Naive thymus-derived CD8-positive, alpha-beta T cell (primary cell): ENCODE results near the gene TACR2. TPM values are rescaled to one million over a fixed set of nuclear protein-coding genes. Genes with fewer than 3 reads are reported as not detected.
"Not testable (repeated sequence)": the region's sequence is repeated elsewhere in the genome, so short reads cannot be mapped to it uniquely, and the experiment has no call there.

ENCODE experiments used
- ATAC-seq, 2 donors: fragments of 150-1000 bp; cut with Tn5 transposase in 1 of 2; sonication (Bioruptor Pico), chemical (Tn5 transposase) in 1 of 2; 1 replicate in 1 of 2; 2 replicates in 1 of 2; pipeline ENCODE4 v1.10.0; 2021; ENCODE audit warnings: mild to moderate bottlenecking in 2 of 2, moderate library complexity in 2 of 2
- POLR2A ChIA-PET: fragments of 350-600 bp; sonication (Branson Sonifier 250); formaldehyde crosslinking; loops from one replicate; lab custom pipeline; 2021; ENCODE audit warnings: antibody characterized with exemption; lab: Charles Lee
- DNase-seq, 10 donors: peaks; one replicate each; pipeline versions ENCODE4 v3.0.0 to v3.0.0-alpha.2; 2020 to 2022
- H3K27ac Mint-ChIP-seq, 10 donors: one replicate each; pipeline ENCODE4 v1.8.0; 2020 to 2022; ENCODE audit warnings: mild to moderate bottlenecking in 10 of 10, mixed read lengths in 10 of 10, moderate library complexity in 4 of 10, inconsistent platforms in 1 of 10
- H3K27me3 Mint-ChIP-seq, 5 donors: one replicate each; pipeline ENCODE4 v1.8.0; 2021 to 2022; ENCODE audit warnings: mixed read lengths in 5 of 5
- H3K36me3 Mint-ChIP-seq, 3 donors: one replicate each; pipeline ENCODE4 v1.8.0; 2020 to 2022; ENCODE audit warnings: mixed read lengths in 3 of 3, mild to moderate bottlenecking in 2 of 3, inconsistent platforms in 1 of 3
- H3K4me1 Mint-ChIP-seq, 4 donors: one replicate each; pipeline ENCODE4 v1.8.0; 2021 to 2022; ENCODE audit warnings: mixed read lengths in 4 of 4
- H3K4me3 Mint-ChIP-seq, 10 donors: one replicate each; pipeline ENCODE4 v1.8.0; 2020 to 2022; ENCODE audit warnings: mild to moderate bottlenecking in 10 of 10, mixed read lengths in 10 of 10, moderate library complexity in 6 of 10, inconsistent platforms in 1 of 10
- H3K9me3 Mint-ChIP-seq, 9 donors: one replicate each; pipeline ENCODE4 v1.8.0; 2020 to 2022; ENCODE audit warnings: mixed read lengths in 9 of 9, mild to moderate bottlenecking in 3 of 9, inconsistent platforms in 1 of 9, moderate library complexity in 1 of 9
- polyA plus RNA-seq, 3 donors: library from polyadenylated mRNA; unstranded; fragments of 300-500 nt; fragmentation: Illumina TruSeq; gene quantifications; one replicate each; pipeline ENCODE4 v1.2.3, GENCODE V29; 2021
- total RNA-seq, 8 experiments: library from RNA in 2 of 8; stranded (reverse) in 2 of 8; gene quantifications; one replicate each; pipeline ENCODE4 v1.2.3 and lab custom pipeline; 2021 to 2026

The TACR2 gene
- total and polyA plus RNA-seq, 5 experiments from 2014 or later = not detected

- H3K36me3 Mint-ChIP-seq = no peaks in the 10 kb centered on the region
- H3K27ac Mint-ChIP-seq = no peak overlapping the region
- H3K27me3 Mint-ChIP-seq = peaks cover 0 to 19% (median 4%) of the 10 kb centered on the region in 5 donors
- H3K9me3 Mint-ChIP-seq = no peaks in the 10 kb centered on the region
- DNase-seq (no peak), ATAC-seq (no peak)
- POLR2A ChIA-PET = no interaction called here
- peaks cover 1 to 6% (median 2%) of the 10 kb centered on the region in 4 donors for H3K4me1 Mint-ChIP-seq
- no peak overlapping the region for H3K4me3 Mint-ChIP-seq
These were observed 41.1 kb upstream of the TACR2 start for GRCh38 chr10:69457771-69458237.

DNA sequence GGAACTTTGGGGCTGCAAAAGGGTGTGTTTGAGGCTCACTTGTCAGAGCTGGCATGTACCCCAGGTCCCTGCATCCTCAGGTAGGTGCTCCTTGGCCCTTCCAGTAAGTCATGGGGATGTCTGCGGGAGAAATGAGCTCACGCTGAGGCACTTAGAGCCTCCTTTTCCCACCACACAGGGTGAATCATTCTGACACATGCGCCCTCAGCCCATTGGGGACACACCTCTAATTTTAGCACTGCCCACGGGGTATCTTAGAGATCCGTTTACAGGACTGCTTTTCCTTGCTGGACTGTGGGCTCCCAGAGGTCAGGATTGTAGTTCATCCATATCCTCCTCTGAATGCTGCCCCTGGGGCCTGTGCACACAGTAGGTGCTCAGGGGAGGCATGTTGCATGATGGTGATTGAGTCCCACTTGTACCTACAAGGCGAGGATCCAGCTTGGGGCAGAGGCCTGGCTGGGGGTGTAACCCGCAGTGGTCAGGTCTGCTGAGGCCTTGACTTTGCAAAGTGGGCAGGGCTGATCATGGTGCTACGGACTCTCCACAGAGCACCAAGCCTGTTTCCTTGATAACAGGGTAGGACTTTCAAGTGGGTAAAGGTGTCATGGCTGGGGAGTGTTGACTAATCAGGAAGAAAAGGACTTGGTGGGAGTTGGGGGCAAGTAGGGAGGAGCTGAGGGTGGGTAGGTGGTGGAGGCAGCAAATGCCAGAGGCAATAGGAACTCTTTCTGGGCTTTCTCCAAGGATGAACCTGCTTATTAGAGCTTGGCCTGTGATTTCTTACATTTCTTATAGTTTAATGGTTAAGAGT, 40.4 kb upstream of the TACR2 start:
- no peaks in the 10 kb centered on the region for H3K9me3 Mint-ChIP-seq
- no peak overlapping the region for H3K27ac Mint-ChIP-seq
- no peaks in the 10 kb centered on the region for H3K36me3 Mint-ChIP-seq
- peaks cover 0 to 19% (median 4%) of the 10 kb centered on the region in 5 donors for H3K27me3 Mint-ChIP-seq
- peaks cover 2 to 12% (median 8%) of the 10 kb centered on the region in 4 donors for H3K4me1 Mint-ChIP-seq
- POLR2A ChIA-PET = no interaction called here
- no peak for DNase-seq
- no peak overlapping the region for H3K4me3 Mint-ChIP-seq
- no peak for ATAC-seq

GRCh38 chr10:69455006-69455763, 38.5 kb upstream of the TACR2 start:
- no peaks in the 10 kb centered on the region for H3K9me3 Mint-ChIP-seq
- no peaks in the 10 kb centered on the region for H3K36me3 Mint-ChIP-seq
- POLR2A ChIA-PET = interaction anchor here (0.7 kb wide), 1 partner anchor 1536 kb away, joined by 9 read pairs; no protein-coding TSS in a partner anchor
- H3K4me3 Mint-ChIP-seq = no peak overlapping the region
- H3K27me3 Mint-ChIP-seq = peaks cover 0 to 19% (median 4%) of the 10 kb centered on the region in 5 donors
- no peak overlapping the region for H3K27ac Mint-ChIP-seq
- H3K4me1 Mint-ChIP-seq = peaks cover 7 to 23% (median 14%) of the 10 kb centered on the region in 4 donors
- no peak for ATAC-seq
- DNase-seq = no peak

- Mint-ChIP-seq H3K4me3 (no peak overlapping the region), H3K27ac (no peak overlapping the region), H3K36me3 (no peaks in the 10 kb centered on the region)
These were observed 37.1 kb upstream of the TACR2 start for GRCh38 chr10:69453795-69454194.

DNA sequence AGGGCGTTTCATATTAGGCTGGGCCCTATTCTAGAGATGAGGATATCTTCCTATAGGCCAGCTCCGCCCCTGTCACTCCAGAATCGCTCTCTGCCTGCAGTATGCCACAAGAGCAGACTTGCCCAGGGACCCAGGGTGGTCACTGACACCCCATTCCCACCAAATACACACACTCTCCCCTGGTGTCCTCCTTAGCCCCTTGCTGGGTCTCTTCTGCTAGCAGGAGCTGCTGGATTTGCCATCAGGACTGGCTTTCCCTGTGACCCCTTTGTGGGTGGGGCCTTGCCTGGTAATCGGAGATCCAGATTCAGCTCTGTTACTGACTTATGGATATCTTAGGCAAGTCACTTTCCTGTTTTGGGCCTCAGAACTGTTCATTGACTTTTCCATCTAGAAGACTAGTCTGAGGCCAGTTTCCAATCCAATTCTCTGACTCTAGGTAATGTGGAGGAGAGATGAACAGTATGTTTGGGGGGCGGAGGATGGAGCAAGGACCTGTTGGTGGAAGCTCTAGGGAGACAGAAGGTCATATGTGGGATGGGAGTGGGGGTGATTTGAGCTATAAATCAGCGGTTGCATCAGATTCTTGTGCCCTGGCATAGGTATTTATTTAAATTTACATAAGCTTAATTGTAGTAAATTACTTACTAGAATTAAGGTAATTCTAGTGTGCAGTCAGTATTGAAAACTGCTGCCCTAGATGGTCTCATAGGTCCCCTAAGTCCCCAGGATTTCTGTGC, 36.1 kb upstream of the TACR2 start:
- POLR2A ChIA-PET = no interaction called here
- peaks cover 0 to 8% (median 0%) of the 10 kb centered on the region in 5 donors for H3K27me3 Mint-ChIP-seq
- ATAC-seq (no peak), DNase-seq (no peak)
- H3K4me1 Mint-ChIP-seq = peaks cover 10 to 29% (median 18%) of the 10 kb centered on the region in 4 donors
- peak overlapping the region in 2 of 10 donors; percentile 34 to 53 for H3K27ac Mint-ChIP-seq
- H3K9me3 Mint-ChIP-seq = no peaks in the 10 kb centered on the region
- peak overlapping the region; percentile 20 to 95 (median 86) for H3K4me3 Mint-ChIP-seq
- no peaks in the 10 kb centered on the region for H3K36me3 Mint-ChIP-seq

More at GRCh38 chr10:69453795-69454194, 37.1 kb upstream of the TACR2 start:
- no peak for DNase-seq
- Mint-ChIP-seq H3K9me3 (no peaks in the 10 kb centered on the region), H3K4me1 (peaks cover 10 to 29% (median 18%) of the 10 kb centered on the region in 4 donors), H3K27me3 (peaks cover 0 to 11% (median 0%) of the 10 kb centered on the region in 5 donors)
- POLR2A ChIA-PET = interaction anchor here (0.6 kb wide), 1 partner anchor 128 kb away, joined by 3 read pairs; no protein-coding TSS in a partner anchor
- no peak for ATAC-seq

GRCh38 chr10:69451784-69452251, 35.1 kb upstream of the TACR2 start:
- DNase-seq (peak in 1 of 10 donors; percentile 3), ATAC-seq (peak; percentile 24 to 36)
- H3K27me3 Mint-ChIP-seq = peaks cover 0 to 8% (median 0%) of the 10 kb centered on the region in 5 donors
- H3K36me3 Mint-ChIP-seq = no peaks in the 10 kb centered on the region
- H3K4me1 Mint-ChIP-seq = peaks cover 10 to 29% (median 18%) of the 10 kb centered on the region in 4 donors
- peak overlapping the region; percentile 75 to 95 (median 86) for H3K4me3 Mint-ChIP-seq
- H3K9me3 Mint-ChIP-seq = no peaks in the 10 kb centered on the region
- POLR2A ChIA-PET = no interaction called here
- peak overlapping the region in 3 of 10 donors; percentile 21 to 60 (median 51) for H3K27ac Mint-ChIP-seq

DNA sequence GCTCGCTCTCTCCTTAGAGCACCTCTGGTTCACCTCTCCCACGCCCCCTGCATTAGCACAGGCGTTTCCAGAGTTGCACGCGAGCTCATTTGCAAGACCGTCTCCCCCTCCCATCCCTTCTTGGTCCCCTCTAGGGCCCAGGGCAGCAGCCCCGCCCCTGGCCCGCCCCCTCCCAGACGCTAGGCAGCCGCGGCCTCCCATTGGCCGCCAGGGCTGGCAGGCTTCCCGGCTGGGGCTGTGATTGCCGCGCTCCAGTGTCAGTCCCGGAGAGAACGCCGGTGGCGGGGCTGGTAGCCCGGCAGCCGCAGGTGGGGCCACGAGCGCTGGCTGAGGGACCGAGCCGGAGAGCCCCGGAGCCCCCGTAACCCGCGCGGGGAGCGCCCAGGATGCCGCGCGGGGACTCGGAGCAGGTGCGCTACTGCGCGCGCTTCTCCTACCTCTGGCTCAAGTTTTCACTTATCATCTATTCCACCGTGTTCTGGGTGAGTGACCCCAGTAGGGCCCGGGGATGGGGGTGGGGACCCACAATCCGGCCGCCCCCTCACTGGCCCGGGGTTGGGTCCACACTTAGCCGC, 34.6 kb upstream of the TACR2 start, which contains the start of gene TSPAN15:
TSPAN15 (plus strand) TSS at position 257 of the 575 bp plus-strand sequence; CDS start at position 387, 130 bp downstream.
- Mint-ChIP-seq H3K4me1 (peaks cover 10 to 29% (median 18%) of the 10 kb centered on the region in 4 donors), H3K27ac (peak within 1 kb of the TSS in 7 of 10 donors; percentile 21 to 81 (median 60)), H3K9me3 (no peaks in the 10 kb centered on the region), H3K36me3 (no peaks in the 10 kb centered on the region), H3K4me3 (peak within 1 kb of the TSS; percentile 75 to 95 (median 86)), H3K27me3 (peaks cover 0 to 8% (median 0%) of the 10 kb centered on the region in 5 donors)
- DNase-seq = peak; percentile 55 to 87 (median 72)
- peak; percentile 88 to 95 for ATAC-seq
- POLR2A ChIA-PET = no interaction called here

DNA sequence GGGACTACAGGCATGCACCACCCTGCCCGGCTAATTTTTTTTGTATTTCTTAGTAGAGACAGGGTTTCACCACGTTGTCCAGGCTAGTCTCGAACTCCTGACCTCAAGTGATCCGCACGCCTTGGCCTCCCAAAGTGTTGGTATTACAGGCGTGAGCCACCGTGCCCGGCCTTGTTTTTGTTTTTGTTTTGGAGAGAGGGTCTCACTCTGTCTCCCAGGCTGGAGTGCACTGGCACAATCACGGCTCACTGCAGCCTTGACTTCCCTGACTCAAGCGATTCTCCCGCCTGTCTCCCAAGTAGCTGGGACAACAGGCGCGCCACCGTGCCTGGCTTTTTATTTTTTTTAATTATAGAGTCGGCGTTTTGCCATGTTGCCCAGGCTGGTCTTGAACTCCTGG, 33.7 kb upstream of the TACR2 start:
- H3K27ac Mint-ChIP-seq = peak overlapping the region in 1 of 10 donors; percentile 17
- H3K27me3 Mint-ChIP-seq, H3K36me3 Mint-ChIP-seq, ATAC-seq, H3K9me3 Mint-ChIP-seq, POLR2A ChIA-PET, DNase-seq: not testable (repeated sequence)
- peak overlapping the region in 6 of 10 donors; percentile 26 to 90 (median 58) for H3K4me3 Mint-ChIP-seq
- peaks cover 10 to 29% (median 18%) of the 10 kb centered on the region in 4 donors for H3K4me1 Mint-ChIP-seq

GRCh38 chr10:69449841-69450240, 33.1 kb upstream of the TACR2 start:
- Mint-ChIP-seq H3K36me3 (no peaks in the 10 kb centered on the region), H3K27ac (peak overlapping the region in 4 of 10 donors; percentile 11 to 54 (median 36)), H3K4me1 (peaks cover 10 to 29% (median 18%) of the 10 kb centered on the region in 4 donors), H3K27me3 (peaks cover 0 to 3% (median 0%) of the 10 kb centered on the region in 5 donors), H3K4me3 (peak overlapping the region in 8 of 10 donors; percentile 15 to 80 (median 43)), H3K9me3 (peaks cover 0 to 2% (median 0%) of the 10 kb centered on the region in 9 donors)
- DNase-seq (peak in 8 of 10 donors; percentile 15 to 71 (median 34)), ATAC-seq (peak; percentile 45 to 62)
- POLR2A ChIA-PET = no interaction called here

GRCh38 chr10:69446650-69447151, 30.0 kb upstream of the TACR2 start:
- POLR2A ChIA-PET = interaction anchor here (0.6 kb wide), 1 partner anchor 15 kb away, joined by 4 read pairs; no protein-coding TSS in a partner anchor
- Mint-ChIP-seq H3K4me1 (peaks cover 7 to 17% (median 8%) of the 10 kb centered on the region in 4 donors), H3K9me3 (peaks cover 0 to 2% (median 0%) of the 10 kb centered on the region in 9 donors), H3K4me3 (no peak overlapping the region), H3K27ac (no peak overlapping the region), H3K27me3 (peaks cover 0 to 2% (median 0%) of the 10 kb centered on the region in 5 donors), H3K36me3 (no peaks in the 10 kb centered on the region)
- DNase-seq = no peak
- no peak for ATAC-seq

DNA sequence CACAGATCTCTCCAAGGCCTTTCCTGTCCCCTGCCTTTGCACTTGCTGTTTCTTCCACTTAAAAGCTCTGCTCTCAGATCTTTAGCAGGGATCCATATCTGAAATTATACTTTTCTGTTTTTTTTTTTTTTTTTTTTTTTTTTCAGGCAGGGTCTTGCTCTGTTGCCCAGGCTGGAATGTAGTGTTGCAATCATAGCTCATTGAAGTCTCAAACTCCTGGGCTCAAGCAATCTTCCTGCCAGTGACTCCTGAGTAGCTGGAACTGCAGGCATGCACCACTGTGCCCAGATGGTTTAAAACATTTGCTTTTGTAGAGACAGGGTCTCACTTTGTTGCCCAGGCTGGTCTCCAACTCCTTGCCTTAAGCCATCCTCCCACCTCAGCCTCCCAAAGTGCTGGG, 29.5 kb upstream of the TACR2 start:
- H3K4me3 Mint-ChIP-seq = no peak overlapping the region
- POLR2A ChIA-PET = no interaction called here

More for the DNA sequence above, 29.5 kb upstream of the TACR2 start:
- Mint-ChIP-seq H3K9me3 (peaks cover 0 to 2% (median 0%) of the 10 kb centered on the region in 9 donors), H3K4me1 (peaks cover 6 to 12% (median 8%) of the 10 kb centered on the region in 4 donors), H3K36me3 (no peaks in the 10 kb centered on the region), H3K27me3 (peaks cover 0 to 2% (median 0%) of the 10 kb centered on the region in 5 donors), H3K27ac (no peak overlapping the region)
- ATAC-seq (no peak), DNase-seq (no peak)
